AG09319 (cell line): ENCODE results near the gene MAP3K21.

ENCODE experiments used
- DNase-seq: peaks from one replicate; pipeline ENCODE4 v3.0.0-alpha.2; 2010; ENCODE audit warnings: low read depth; ENCODE audit errors: extremely low read depth
- CTCF ChIP-seq: IDR thresholded peaks from 2 replicates; pipeline ENCODE4 v1.5.1; 2011; ENCODE audit warnings: low read depth, mild to moderate bottlenecking, inconsistent platforms, low read length, moderate library complexity

The MAP3K21 gene

GRCh38 chr1:233393084-233393840 lies 65.7 kb downstream of the MAP3K21 start:
- TF ChIP-seq CTCF = no peak
- no peak for DNase-seq

GRCh38 chr1:233393926-233394680 lies 66.6 kb downstream of the MAP3K21 start:
- no peak for TF ChIP-seq CTCF
- no peak for DNase-seq

- peak; percentile 84 for TF ChIP-seq CTCF
- peak; percentile 8 for DNase-seq
Observed at GRCh38 chr1:233394860-233395717, 67.6 kb downstream of the MAP3K21 start.

- no peak for TF ChIP-seq CTCF
- DNase-seq = no peak
Observed at GRCh38 chr1:233395863-233396646, 68.5 kb downstream of the MAP3K21 start.

GRCh38 chr1:233406339-233406960 lies 78.9 kb downstream of the MAP3K21 start:
- TF ChIP-seq CTCF = no peak
- no peak for DNase-seq

- no peak for DNase-seq
- no peak for TF ChIP-seq CTCF
Observed at GRCh38 chr1:233406994-233407631, 79.6 kb downstream of the MAP3K21 start.
